GM19328 (cell line): ENCODE results near the gene PADI3.

Experiments
- ATAC-seq: cut with Tn5 transposase; IDR thresholded peaks from one replicate; pipeline ENCODE4 v1.9.1; 2021; ENCODE audit warnings: mild to moderate bottlenecking, moderate library complexity; ENCODE audit not compliant: unreplicated experiment

Gene PADI3

GRCh38 chr1:17295292-17295691, 46.4 kb downstream of the PADI3 start:
- ATAC-seq, result no peak

GRCh38 chr1:17296086-17296485, 47.2 kb downstream of the PADI3 start:
- ATAC-seq, result no peak

- no peak for ATAC-seq
These were observed 49.1 kb downstream of the PADI3 start for GRCh38 chr1:17297991-17298390.

GRCh38 chr1:17301767-17302166, 52.9 kb downstream of the PADI3 start:
- no peak for ATAC-seq

- no peak for ATAC-seq
These were observed 55.4 kb downstream of the PADI3 start for GRCh38 chr1:17304151-17304825.

GRCh38 chr1:17304826-17305175, 55.9 kb downstream of the PADI3 start:
- ATAC-seq, result no peak

GRCh38 chr1:17305576-17306095, 56.7 kb downstream of the PADI3 start:
- ATAC-seq, result no peak

- no peak for ATAC-seq
These were observed 57.5 kb downstream of the PADI3 start for GRCh38 chr1:17306407-17306806.

- ATAC-seq, result no peak
These were observed 58.0 kb downstream of the PADI3 start for GRCh38 chr1:17306921-17307320.

- ATAC-seq, result no peak
These were observed 58.4 kb downstream of the PADI3 start for GRCh38 chr1:17307329-17307728.

GRCh38 chr1:17307946-17308345, 59.0 kb downstream of the PADI3 start, which contains the start of gene PADI4:
Gene PADI4 (plus strand): TSS chr1:17308197. CDS start chr1:17308223, 26 bp downstream.
- no peak for ATAC-seq

GRCh38 chr1:17308593-17308992, 59.7 kb downstream of the PADI3 start:
- ATAC-seq, result no peak

- no peak for ATAC-seq
These were observed 60.6 kb downstream of the PADI3 start for GRCh38 chr1:17309426-17310067.

GRCh38 chr1:17310068-17310640, 61.3 kb downstream of the PADI3 start:
- no peak for ATAC-seq

GRCh38 chr1:17313530-17314309, 64.8 kb downstream of the PADI3 start:
- ATAC-seq, result no peak

GRCh38 chr1:17314491-17314971, 65.6 kb downstream of the PADI3 start:
- no peak for ATAC-seq

- ATAC-seq, result no peak
These were observed 66.7 kb downstream of the PADI3 start for GRCh38 chr1:17315542-17316130.

- ATAC-seq, result no peak
These were observed 67.8 kb downstream of the PADI3 start for GRCh38 chr1:17316704-17317103.

GRCh38 chr1:17318262-17318661, 69.4 kb downstream of the PADI3 start:
- ATAC-seq, result no peak

- no peak for ATAC-seq
These were observed 70.9 kb downstream of the PADI3 start for GRCh38 chr1:17319561-17320350.
